Karpas-422 (cell line): Measurements from ENCODE around the gene DOCK4. TPM values are rescaled to one million over a fixed set of nuclear protein-coding genes. Genes with fewer than 3 reads are reported as not detected.

Experiments
- DNase-seq: peaks from one replicate; pipeline ENCODE4 v3.0.0-alpha.2; 2015
- H2AFZ ChIP-seq: fragments of 200-600 bp; sonication (generic); 2 replicates; pipeline ENCODE4 v1.6.1; 2014; ENCODE audit warnings: antibody characterized with exemption, low read length, mixed read lengths
- H3K27ac ChIP-seq: fragments of 200-600 bp; sonication (generic); 2 replicates; pipeline ENCODE4 v1.5.1; 2014; ENCODE audit warnings: mild to moderate bottlenecking, low read length, moderate library complexity
- H3K27me3 ChIP-seq: fragments of 200-600 bp; sonication (generic); 2 replicates; pipeline ENCODE4 v1.6.1; 2014; ENCODE audit warnings: low read length, mixed read lengths
- H3K36me3 ChIP-seq: fragments of 200-600 bp; sonication (generic); 2 replicates; pipeline ENCODE4 v1.6.1; 2014; ENCODE audit warnings: low read length, mixed read lengths; ENCODE audit not compliant: insufficient read depth
- H3K4me1 ChIP-seq: fragments of 200-600 bp; sonication (generic); 2 replicates; pipeline ENCODE4 v1.6.1; 2014; ENCODE audit warnings: mild to moderate bottlenecking, low read length, mixed read lengths
- H3K4me2 ChIP-seq: fragments of 200-600 bp; sonication (generic); 2 replicates; pipeline ENCODE4 v1.6.1; 2014; ENCODE audit warnings: low read length, low read depth, mild to moderate bottlenecking; ENCODE audit not compliant: poor library complexity, severe bottlenecking
- H3K4me3 ChIP-seq: fragments of 200-600 bp; sonication (generic); 2 replicates; pipeline ENCODE4 v1.5.1; 2014; ENCODE audit warnings: mild to moderate bottlenecking, antibody characterized with exemption, low read length, mixed read lengths
- H3K79me2 ChIP-seq: fragments of 200-600 bp; sonication (generic); 2 replicates; pipeline ENCODE4 v1.6.1; 2014; ENCODE audit warnings: mild to moderate bottlenecking, low read length, mixed read lengths
- H3K9ac ChIP-seq: fragments of 200-600 bp; sonication (generic); 2 replicates; pipeline ENCODE4 v1.6.0; 2014; ENCODE audit warnings: low read length
- H3K9me2 ChIP-seq: fragments of 200-600 bp; sonication (generic), shearing (Covaris generic); replicated peaks from 2 replicates; pipeline ENCODE4 v1.6.0; 2014; ENCODE audit warnings: mild to moderate bottlenecking, low read length, moderate library complexity; ENCODE audit not compliant: insufficient read depth
- H3K9me3 ChIP-seq: fragments of 300-700, 200-600 bp; sonication (generic); 2 replicates; pipeline ENCODE4 v1.6.1; 2014; ENCODE audit warnings: low read length, mixed read lengths
- H4K20me1 ChIP-seq: fragments of 200-600 bp; sonication (generic); 2 replicates; pipeline ENCODE4 v1.6.1; 2014; ENCODE audit warnings: mild to moderate bottlenecking, antibody characterized with exemption, low read length, low read depth; ENCODE audit not compliant: insufficient read depth
- total RNA-seq: library from RNA; depleted of rRNA; stranded (reverse); fragments of >200 nt; shearing (Covaris generic); gene quantifications from 2 replicates; pipeline ENCODE4 v1.2.3, GENCODE V29; 2014; ENCODE audit warnings: low replicate concordance

The DOCK4 gene
- total RNA-seq, 1 experiment from 2014 or later: 0.07 TPM

DNA sequence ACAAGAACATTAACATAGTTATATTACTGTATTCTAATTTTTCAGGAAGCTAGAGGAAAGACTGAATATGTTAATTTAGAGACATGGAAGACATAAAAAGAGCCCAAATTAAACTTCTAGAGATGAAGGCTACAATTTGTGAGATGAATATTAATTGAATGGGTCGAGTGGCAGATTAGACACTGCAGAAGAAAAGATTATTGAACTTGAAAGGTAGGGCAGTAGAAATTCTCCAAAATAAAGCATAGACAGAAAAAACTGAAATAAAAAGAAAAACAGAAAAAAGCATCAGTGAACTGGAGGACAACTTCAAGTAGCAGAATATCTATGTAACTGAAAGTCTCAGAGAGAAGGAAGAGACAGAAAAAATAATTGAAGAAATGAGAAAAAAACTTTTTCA lies 369.6 kb downstream of the DOCK4 start:
- Histone ChIP-seq H4K20me1 (no peaks in the 10 kb centered on the region), H3K4me2 (no peak overlapping the region), H3K4me3 (no peak overlapping the region), H3K36me3 (no peaks in the 10 kb centered on the region), H3K27ac (no peak overlapping the region), H3K27me3 (no peaks in the 10 kb centered on the region), H3K9me3 (no peaks in the 10 kb centered on the region), H3K9ac (no peak overlapping the region), H3K4me1 (no peaks in the 10 kb centered on the region), H3K9me2 (no peaks in the 10 kb centered on the region), H2AFZ (no peak overlapping the region), H3K79me2 (no peaks in the 10 kb centered on the region)
- DNase-seq: no peak

- Histone ChIP-seq H3K27ac (no peak overlapping the region), H2AFZ (no peak overlapping the region), H3K79me2 (no peaks in the 10 kb centered on the region), H3K27me3 (no peaks in the 10 kb centered on the region), H3K4me3 (no peak overlapping the region), H3K4me1 (no peaks in the 10 kb centered on the region), H3K4me2 (no peak overlapping the region), H3K9me3 (no peaks in the 10 kb centered on the region), H4K20me1 (no peaks in the 10 kb centered on the region), H3K9me2 (no peaks in the 10 kb centered on the region), H3K36me3 (no peaks in the 10 kb centered on the region), H3K9ac (no peak overlapping the region)
- no peak for DNase-seq
Measured at GRCh38 chr7:111835066-111835465, 371.1 kb downstream of the DOCK4 start.

DNA sequence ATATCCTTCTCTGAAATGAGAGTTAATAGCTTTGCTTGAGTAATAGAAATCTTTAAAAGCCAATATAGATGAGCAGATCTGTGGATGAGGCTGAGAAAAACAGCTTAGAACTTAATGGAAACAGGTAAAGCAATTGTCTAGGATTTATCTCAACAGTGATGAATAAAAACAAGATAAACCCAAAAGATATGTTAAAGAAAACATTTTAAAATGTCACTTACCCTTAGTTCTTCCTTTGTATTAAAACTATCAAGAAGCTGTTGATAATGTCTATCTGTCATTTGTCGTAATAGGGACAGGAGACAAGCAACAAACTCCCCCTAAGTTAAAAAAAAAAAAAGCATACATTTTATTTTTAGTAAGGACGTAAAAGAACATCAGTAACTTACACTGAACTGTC lies 371.8 kb downstream of the DOCK4 start:
- H3K79me2 ChIP-seq: no peaks in the 10 kb centered on the region
- no peak for DNase-seq
- H3K4me2 ChIP-seq: no peak overlapping the region
- no peaks in the 10 kb centered on the region for H4K20me1 ChIP-seq
- no peaks in the 10 kb centered on the region for H3K9me3 ChIP-seq
- H3K27ac ChIP-seq: no peak overlapping the region
- no peaks in the 10 kb centered on the region for H3K36me3 ChIP-seq
- no peaks in the 10 kb centered on the region for H3K4me1 ChIP-seq
- no peak overlapping the region for H2AFZ ChIP-seq
- no peak overlapping the region for H3K9ac ChIP-seq
- no peaks in the 10 kb centered on the region for H3K27me3 ChIP-seq
- no peak overlapping the region for H3K4me3 ChIP-seq
- H3K9me2 ChIP-seq: no peaks in the 10 kb centered on the region

GRCh38 chr7:111833466-111833865 lies 372.7 kb downstream of the DOCK4 start:
- no peak overlapping the region for H3K27ac ChIP-seq

DNA sequence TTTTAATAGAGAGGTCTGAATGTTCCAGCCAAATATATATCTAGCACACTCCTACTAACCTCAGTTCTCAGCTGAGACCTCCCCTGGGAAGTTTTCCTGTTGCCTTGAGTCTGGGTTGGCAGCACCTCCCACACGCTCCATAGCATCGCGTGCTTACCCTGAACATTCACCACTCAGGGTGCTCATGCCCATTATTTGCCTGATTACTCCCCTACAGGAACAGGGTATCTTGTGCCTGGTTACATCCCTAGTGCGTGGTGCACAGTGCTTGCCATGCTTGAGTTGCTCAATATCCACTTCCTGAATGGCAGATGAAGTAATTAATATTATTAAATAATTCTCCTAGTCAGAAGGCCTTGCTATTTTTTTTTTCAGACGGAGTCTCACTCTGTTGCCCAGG lies 374.0 kb downstream of the DOCK4 start:
- no peaks in the 10 kb centered on the region for H3K36me3 ChIP-seq
- H3K9me2 ChIP-seq: no peaks in the 10 kb centered on the region
- no peaks in the 10 kb centered on the region for H3K27me3 ChIP-seq
- no peak overlapping the region for H3K4me3 ChIP-seq
- no peaks in the 10 kb centered on the region for H4K20me1 ChIP-seq
- H3K9ac ChIP-seq: no peak overlapping the region
- no peak overlapping the region for H3K4me2 ChIP-seq
- H3K79me2 ChIP-seq: no peaks in the 10 kb centered on the region
- H3K27ac ChIP-seq: no peak overlapping the region
- no peak overlapping the region for H2AFZ ChIP-seq
- DNase-seq: no peak
- H3K4me1 ChIP-seq: no peaks in the 10 kb centered on the region
- no peaks in the 10 kb centered on the region for H3K9me3 ChIP-seq

More at GRCh38 chr7:111833466-111833865, 372.7 kb downstream of the DOCK4 start:
- Histone ChIP-seq H2AFZ (no peak overlapping the region), H3K4me3 (no peak overlapping the region), H3K9me2 (no peaks in the 10 kb centered on the region), H3K4me2 (no peak overlapping the region), H4K20me1 (no peaks in the 10 kb centered on the region), H3K27me3 (no peaks in the 10 kb centered on the region), H3K4me1 (no peaks in the 10 kb centered on the region), H3K36me3 (no peaks in the 10 kb centered on the region), H3K9ac (no peak overlapping the region), H3K9me3 (no peaks in the 10 kb centered on the region), H3K79me2 (no peaks in the 10 kb centered on the region)
- no peak for DNase-seq

GRCh38 chr7:111829221-111829620 lies 377.0 kb downstream of the DOCK4 start:
- H2AFZ ChIP-seq: no peak overlapping the region
- H3K9me3 ChIP-seq: no peaks in the 10 kb centered on the region
- H3K9me2 ChIP-seq: no peaks in the 10 kb centered on the region
- no peak overlapping the region for H3K4me2 ChIP-seq
- no peaks in the 10 kb centered on the region for H3K79me2 ChIP-seq
- no peaks in the 10 kb centered on the region for H3K36me3 ChIP-seq
- DNase-seq: no peak
- H3K4me1 ChIP-seq: no peaks in the 10 kb centered on the region
- H3K9ac ChIP-seq: no peak overlapping the region
- H3K4me3 ChIP-seq: no peak overlapping the region
- H3K27me3 ChIP-seq: no peaks in the 10 kb centered on the region
- H4K20me1 ChIP-seq: no peaks in the 10 kb centered on the region
- no peak overlapping the region for H3K27ac ChIP-seq

DNA sequence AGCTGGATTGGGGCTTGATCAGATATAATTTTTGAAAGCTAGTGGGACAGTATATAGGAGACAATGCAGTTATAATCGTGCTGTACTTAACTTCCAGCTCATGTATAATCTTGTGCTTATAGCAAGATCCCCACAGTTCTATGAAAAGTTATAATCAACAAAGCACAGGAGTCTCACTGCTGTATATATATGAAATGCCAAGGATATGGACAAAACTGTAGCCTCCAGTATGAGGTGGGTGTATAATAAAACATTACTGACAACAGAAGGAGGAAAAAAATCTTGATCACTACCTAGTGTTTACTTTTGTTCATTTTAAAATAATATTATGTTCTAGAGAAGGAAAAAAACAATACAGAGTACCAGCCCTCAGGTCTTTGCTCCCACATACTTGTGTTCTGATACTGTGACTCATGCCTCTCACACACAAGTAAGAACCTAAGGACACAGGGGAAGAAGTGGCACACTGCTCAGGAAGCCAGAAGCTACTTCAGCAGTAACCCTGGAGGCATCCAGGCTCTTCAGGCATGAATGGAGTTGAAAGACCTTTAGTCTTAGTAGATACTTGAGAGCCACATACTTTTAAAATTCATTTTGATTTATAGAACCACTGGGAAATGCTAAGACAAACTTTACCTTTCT lies 378.2 kb downstream of the DOCK4 start:
- H2AFZ ChIP-seq: no peak overlapping the region
- no peak overlapping the region for H3K4me2 ChIP-seq
- no peaks in the 10 kb centered on the region for H3K79me2 ChIP-seq
- no peak overlapping the region for H3K4me3 ChIP-seq
- no peaks in the 10 kb centered on the region for H3K9me2 ChIP-seq
- H3K9me3 ChIP-seq: no peaks in the 10 kb centered on the region
- no peak overlapping the region for H3K9ac ChIP-seq
- no peak for DNase-seq
- no peaks in the 10 kb centered on the region for H4K20me1 ChIP-seq
- no peak overlapping the region for H3K27ac ChIP-seq
- H3K36me3 ChIP-seq: no peaks in the 10 kb centered on the region
- H3K27me3 ChIP-seq: no peaks in the 10 kb centered on the region
- H3K4me1 ChIP-seq: no peaks in the 10 kb centered on the region

DNA sequence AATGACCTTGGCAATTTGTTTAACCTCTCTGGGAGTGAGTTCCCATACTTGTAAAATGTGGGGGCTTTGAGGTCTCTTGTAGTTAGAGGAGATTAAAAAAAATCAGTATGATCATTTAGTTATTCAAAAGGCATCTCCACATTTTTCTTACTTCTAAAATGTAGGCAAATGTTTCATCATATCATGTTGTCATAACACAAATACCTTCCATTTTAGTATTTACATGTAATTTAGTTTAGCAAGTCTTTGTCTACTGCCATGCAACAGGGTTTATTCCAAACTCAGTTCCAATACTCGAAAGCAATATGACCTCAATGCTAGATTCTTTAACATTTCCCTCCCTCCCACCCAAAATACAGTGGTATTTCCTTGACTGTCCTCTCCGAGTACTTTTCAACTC lies 381.2 kb downstream of the DOCK4 start:
- H3K27ac ChIP-seq: no peak overlapping the region
- H3K9me2 ChIP-seq: no peaks in the 10 kb centered on the region
- no peaks in the 10 kb centered on the region for H3K79me2 ChIP-seq
- no peak overlapping the region for H3K9ac ChIP-seq
- H4K20me1 ChIP-seq: no peaks in the 10 kb centered on the region
- H3K4me3 ChIP-seq: no peak overlapping the region
- no peaks in the 10 kb centered on the region for H3K27me3 ChIP-seq
- H3K4me1 ChIP-seq: no peaks in the 10 kb centered on the region
- no peaks in the 10 kb centered on the region for H3K36me3 ChIP-seq
- no peak for DNase-seq
- H3K4me2 ChIP-seq: no peak overlapping the region
- no peaks in the 10 kb centered on the region for H3K9me3 ChIP-seq
- H2AFZ ChIP-seq: no peak overlapping the region

GRCh38 chr7:111823826-111824225 lies 382.4 kb downstream of the DOCK4 start:
- H3K4me3 ChIP-seq: no peak overlapping the region
- no peaks in the 10 kb centered on the region for H3K36me3 ChIP-seq
- H4K20me1 ChIP-seq: no peaks in the 10 kb centered on the region
- no peak for DNase-seq
- no peaks in the 10 kb centered on the region for H3K4me1 ChIP-seq
- no peak overlapping the region for H3K4me2 ChIP-seq
- no peak overlapping the region for H3K27ac ChIP-seq
- H3K79me2 ChIP-seq: no peaks in the 10 kb centered on the region
- H2AFZ ChIP-seq: no peak overlapping the region
- H3K9ac ChIP-seq: no peak overlapping the region
- H3K9me3 ChIP-seq: no peaks in the 10 kb centered on the region
- H3K27me3 ChIP-seq: no peaks in the 10 kb centered on the region
- H3K9me2 ChIP-seq: no peaks in the 10 kb centered on the region
